ENCODE measurements around the gene COG8.

COG8 gene

GRCh38 chr16:69346683-69347082 lies 7.3 kb upstream of the COG8 start:
- no peak for DNase-seq (ENCODE audit: low read depth)

- no peak for DNase-seq (ENCODE audit: low read depth)
Observed at GRCh38 chr16:69345923-69346322, 6.6 kb upstream of the COG8 start.

- DNase-seq (ENCODE audit: low read depth) = no peak
Observed at GRCh38 chr16:69344171-69344570, 4.8 kb upstream of the COG8 start.

GRCh38 chr16:69340095-69340644 lies 806 bp upstream of the COG8 start:
- no peak for DNase-seq (ENCODE audit: low read depth)

- no peak for DNase-seq (ENCODE audit: low read depth)
Observed at GRCh38 chr16:69338557-69339288, 641 bp downstream of the COG8 start.

GRCh38 chr16:69334696-69335095 lies 4.7 kb downstream of the COG8 start:
- DNase-seq (ENCODE audit: low read depth) = no peak

- peak; percentile 55 for DNase-seq (ENCODE audit: low read depth)
Observed at GRCh38 chr16:69330286-69331109, 8.9 kb downstream of the COG8 start, which contains the start of gene PDF. TSS of gene PDF (minus strand) at chr16:69330588. CDS start at chr16:69330570, 18 bp downstream.

GRCh38 chr16:69329369-69330285 lies 9.7 kb downstream of the COG8 start:
- DNase-seq (ENCODE audit: low read depth) = no peak

- no peak for DNase-seq (ENCODE audit: low read depth)
Observed at GRCh38 chr16:69328854-69329316, 10.5 kb downstream of the COG8 start.

- DNase-seq (ENCODE audit: low read depth) = no peak
Observed at GRCh38 chr16:69327585-69328310, 11.6 kb downstream of the COG8 start.

- DNase-seq (ENCODE audit: low read depth) = no peak
Observed at GRCh38 chr16:69326172-69326873, 13.0 kb downstream of the COG8 start.

- no peak for DNase-seq (ENCODE audit: low read depth)
Observed at GRCh38 chr16:69325784-69326171, 13.6 kb downstream of the COG8 start.

GRCh38 chr16:69324585-69325253 lies 14.6 kb downstream of the COG8 start:
- no peak for DNase-seq (ENCODE audit: low read depth)

- no peak for DNase-seq (ENCODE audit: low read depth)
Observed at GRCh38 chr16:69324013-69324531, 15.3 kb downstream of the COG8 start.

- no peak for DNase-seq (ENCODE audit: low read depth)
Observed at GRCh38 chr16:69323415-69323814, 15.9 kb downstream of the COG8 start.

- DNase-seq (ENCODE audit: low read depth) = no peak
Observed at GRCh38 chr16:69322343-69322742, 17.0 kb downstream of the COG8 start.

- DNase-seq (ENCODE audit: low read depth) = no peak
Observed at GRCh38 chr16:69321080-69321479, 18.3 kb downstream of the COG8 start.

GRCh38 chr16:69320740-69321073 lies 18.7 kb downstream of the COG8 start:
- no peak for DNase-seq (ENCODE audit: low read depth)

GRCh38 chr16:69319826-69320739 lies 19.3 kb downstream of the COG8 start:
- no peak for DNase-seq (ENCODE audit: low read depth)

All from GM04503 (cell line).